CD14-positive monocyte (primary cell): ENCODE measurements around the gene CCNL1. TPM values are rescaled to one million over a fixed set of nuclear protein-coding genes. Genes with fewer than 3 reads are reported as not detected.
A peak's percentile ranks its signal among the peaks of the same experiment; 100 is the strongest.

ENCODE experiments used
- DNase-seq, 3 donors: peaks; one replicate each; pipeline ENCODE4 v3.0.0-alpha.2; 2011 to 2022
- H2AFZ ChIP-seq: 2 replicates; pipeline ENCODE4 v1.6.0; 2012; ENCODE audit warnings: mild to moderate bottlenecking, low read depth, low read length, inconsistent platforms; ENCODE audit not compliant: insufficient read depth, poor library complexity, severe bottlenecking
- H3K27ac ChIP-seq, 2 donors: 1 replicate in 1 of 2; 2 replicates in 1 of 2; pipeline ENCODE4 v1.5.1; 2012 to 2013; ENCODE audit warnings: low read length in 2 of 2, control low read depth in 1 of 2, inconsistent platforms in 1 of 2, low read depth in 1 of 2, mild to moderate bottlenecking in 1 of 2
- H3K27me3 ChIP-seq, 2 donors: one replicate each; pipeline versions ENCODE4 v1.6.0 to v1.6.1; 2011 to 2013; ENCODE audit warnings: low read length in 2 of 2; ENCODE audit not compliant: control insufficient read depth in 2 of 2, insufficient read depth in 2 of 2
- H3K36me3 ChIP-seq, 2 donors: replicated peaks in 1 of 2; 1 replicate in 1 of 2; 2 replicates in 1 of 2; pipeline versions ENCODE4 v1.5.1 to v1.6.1; 2012 to 2013; ENCODE audit warnings: low read length in 2 of 2, control low read depth in 1 of 2, inconsistent platforms in 1 of 2, mild to moderate bottlenecking in 1 of 2; ENCODE audit not compliant: insufficient read depth in 2 of 2, control insufficient read depth in 1 of 2
- H3K4me1 ChIP-seq, 2 donors: 1 replicate in 1 of 2; 2 replicates in 1 of 2; pipeline versions ENCODE4 v1.5.1 to v1.6.1; 2012 to 2013; ENCODE audit warnings: low read length in 2 of 2, control low read depth in 1 of 2, inconsistent platforms in 1 of 2, mild to moderate bottlenecking in 1 of 2, moderate library complexity in 1 of 2; ENCODE audit not compliant: insufficient read depth in 2 of 2, control insufficient read depth in 1 of 2
- H3K4me2 ChIP-seq: replicated peaks from 2 replicates; pipeline ENCODE3; 2012; ENCODE audit warnings: low read length, moderate library complexity, mild to moderate bottlenecking; ENCODE audit not compliant: poor library complexity, severe bottlenecking; ENCODE audit errors: extremely low read depth
- H3K4me3 ChIP-seq, 3 experiments: fragments of 200-600 bp in 1 of 3; sonication (generic) in 1 of 3; replicated peaks in 1 of 3; 1 replicate in 2 of 3; 2 replicates in 1 of 3; pipeline ENCODE4 v1.5.1; 2011 to 2013; ENCODE audit warnings: low read length in 3 of 3, mild to moderate bottlenecking in 3 of 3, control low read depth in 2 of 3, low read depth in 2 of 3, inconsistent platforms in 1 of 3, moderate library complexity in 1 of 3
- H3K79me2 ChIP-seq: 2 replicates; pipeline ENCODE4 v1.6.0; 2012; ENCODE audit warnings: mild to moderate bottlenecking, control low read depth, inconsistent platforms, low read length, moderate library complexity; ENCODE audit not compliant: insufficient read depth
- H3K9ac ChIP-seq: 2 replicates; pipeline ENCODE4 v1.6.0; 2017; ENCODE audit warnings: low read length, mild to moderate bottlenecking; ENCODE audit not compliant: insufficient read depth, poor library complexity, severe bottlenecking
- H3K9me3 ChIP-seq, 2 donors: replicated peaks in 1 of 2; 1 replicate in 1 of 2; 2 replicates in 1 of 2; pipeline versions ENCODE4 v1.5.1 to v1.6.1; 2012 to 2013; ENCODE audit warnings: low read length in 2 of 2, control low read depth in 1 of 2; ENCODE audit not compliant: control insufficient read depth in 1 of 2, insufficient read depth in 1 of 2
- H4K20me1 ChIP-seq: 2 replicates; pipeline ENCODE4 v1.6.0; 2012; ENCODE audit warnings: mild to moderate bottlenecking, low read length, control low read depth, moderate library complexity; ENCODE audit not compliant: insufficient read depth
- H3K27ac Mint-ChIP-seq, 7 donors: one replicate each; pipeline ENCODE4 v1.8.0; 2020; ENCODE audit warnings: mild to moderate bottlenecking in 7 of 7, mixed read lengths in 7 of 7, moderate library complexity in 6 of 7, inconsistent platforms in 2 of 7
- H3K27me3 Mint-ChIP-seq, 3 donors: one replicate each; pipeline ENCODE4 v1.8.0; 2021 to 2022; ENCODE audit warnings: low read depth in 3 of 3, mild to moderate bottlenecking in 3 of 3, mixed read lengths in 3 of 3, moderate library complexity in 3 of 3, inconsistent platforms in 1 of 3
- H3K36me3 Mint-ChIP-seq, 2 donors: one replicate each; pipeline ENCODE4 v1.8.0; 2020; ENCODE audit warnings: mixed read lengths in 2 of 2, inconsistent platforms in 1 of 2, mild to moderate bottlenecking in 1 of 2
- H3K4me1 Mint-ChIP-seq: one replicate; pipeline ENCODE4 v1.8.0; 2020; ENCODE audit warnings: mild to moderate bottlenecking, mixed read lengths
- H3K4me3 Mint-ChIP-seq, 2 donors: one replicate each; pipeline ENCODE4 v1.8.0; 2020; ENCODE audit warnings: mild to moderate bottlenecking in 2 of 2, mixed read lengths in 2 of 2, moderate library complexity in 1 of 2
- H3K9me3 Mint-ChIP-seq, 7 donors: one replicate each; pipeline ENCODE4 v1.8.0; 2020 to 2022; ENCODE audit warnings: mixed read lengths in 7 of 7, mild to moderate bottlenecking in 6 of 7, moderate library complexity in 6 of 7, inconsistent platforms in 2 of 7
- CTCF ChIP-seq: fragments of 200-600 bp; IDR thresholded peaks from one replicate; pipeline ENCODE4 v1.8.0; 2022; ENCODE audit warnings: antibody characterized with exemption, mild to moderate bottlenecking
- whole genome bisulfite sequencing: methylation state at CpG from one replicate; pipeline ENCODE4 v1.1.5; 2013; ENCODE audit warnings: missing lambda C conversion rate; ENCODE audit not compliant: insufficient coverage; 5-methylcytosine and 5-hydroxymethylcytosine counted together
- intact Hi-C, 2 donors: fragments of 100-400 bp; cut with micrococcal nuclease; formaldehyde crosslinking; loops; one replicate each; pipeline versions ENCODE4 v1.15.0 to v1.15.1; 2023
- polyA plus RNA-seq, 3 donors: library from polyadenylated mRNA; depleted of rRNA in 1 of 3; unstranded in 2 of 3; stranded (reverse) in 1 of 3; fragments of 300-500 nt in 2 of 3; fragments of >200 nt in 1 of 3; fragmentation: Illumina TruSeq in 2 of 3; gene quantifications; 1 replicate in 2 of 3; 2 replicates in 1 of 3; pipeline ENCODE4 v1.2.3, GENCODE V29; 2012 to 2021

The CCNL1 gene
- polyA plus RNA-seq, 3 donors: 32.0 to 751 (median 42.3) TPM

- Histone ChIP-seq H3K4me1 (no peaks in the 10 kb centered on the region), H4K20me1 (peaks cover 15% of the 10 kb centered on the region), H2AFZ (no peak overlapping the region), H3K27me3 (no peaks in the 10 kb centered on the region), H3K27ac (peak overlapping the region in 1 of 2 donors; percentile 37), H3K9me3 (no peaks in the 10 kb centered on the region), H3K4me3 (no peak overlapping the region), H3K4me2 (no peak overlapping the region), H3K36me3 (peaks cover 8 to 51% of the 10 kb centered on the region in 2 donors), H3K79me2 (no peaks in the 10 kb centered on the region), H3K9ac (no peak overlapping the region)
- WGBS: 73% methylated on average over 1 of the region's 6 CpGs
- intact Hi-C loops: loop anchor here in 1 of 2 donors (10.0 kb wide), 2 partner anchors 302 to 462 kb away; partner anchors contain the start of gene TIPARP
- Mint-ChIP-seq H3K9me3 (peaks cover 0 to 6% (median 0%) of the 10 kb centered on the region in 7 donors), H3K4me3 (no peak overlapping the region), H3K27me3 (no peaks in the 10 kb centered on the region), H3K4me1 (peaks cover 18% of the 10 kb centered on the region), H3K27ac (peak overlapping the region in 1 of 7 donors; percentile 42), H3K36me3 (peaks cover 27 to 46% of the 10 kb centered on the region in 2 donors)
- TF ChIP-seq CTCF: no peak
- no peak for DNase-seq
Measured at GRCh38 chr3:157136647-157137387, 23.1 kb downstream of the CCNL1 start.

- H3K27ac Mint-ChIP-seq: peak overlapping the region in 1 of 7 donors; percentile 68
- Histone ChIP-seq H3K4me3 (no peak overlapping the region), H4K20me1 (peaks cover 15% of the 10 kb centered on the region), H3K79me2 (no peaks in the 10 kb centered on the region), H3K27me3 (no peaks in the 10 kb centered on the region), H3K27ac (no peak overlapping the region), H3K4me2 (no peak overlapping the region), H2AFZ (no peak overlapping the region), H3K36me3 (peaks cover 8 to 41% of the 10 kb centered on the region in 2 donors), H3K9me3 (no peaks in the 10 kb centered on the region), H3K9ac (no peak overlapping the region), H3K4me1 (peaks cover 4 to 6% of the 10 kb centered on the region in 2 donors)
- H3K27me3 Mint-ChIP-seq: no peaks in the 10 kb centered on the region
- peaks cover 0 to 6% (median 0%) of the 10 kb centered on the region in 7 donors for H3K9me3 Mint-ChIP-seq
- H3K4me3 Mint-ChIP-seq: no peak overlapping the region
- peaks cover 28% of the 10 kb centered on the region for H3K4me1 Mint-ChIP-seq
- intact Hi-C loops: loop anchor here in 1 of 2 donors (10.0 kb wide), 2 partner anchors 301 to 461 kb away; partner anchors contain the start of gene TIPARP
- WGBS: 86% methylated on average over 5 of the region's 5 CpGs
- TF ChIP-seq CTCF: no peak
- no peak for DNase-seq
- peaks cover 23 to 45% of the 10 kb centered on the region in 2 donors for H3K36me3 Mint-ChIP-seq
Measured at GRCh38 chr3:157135671-157136396, 24.1 kb downstream of the CCNL1 start.
